IgD-negative memory B cell (primary cell): ENCODE data around the gene SH3PXD2A. TPM values are rescaled to one million over a fixed set of nuclear protein-coding genes. Genes with fewer than 3 reads are reported as not detected.
A peak's percentile ranks its signal among the peaks of the same experiment; 100 is the strongest.

Source experiments
- H3K27ac Mint-ChIP-seq, 3 donors: one replicate each; pipeline ENCODE4 v1.8.0; 2020 to 2022; ENCODE audit warnings: mild to moderate bottlenecking in 3 of 3, mixed read lengths in 3 of 3, moderate library complexity in 1 of 3
- H3K27me3 Mint-ChIP-seq: one replicate; pipeline ENCODE4 v1.8.0; 2021; ENCODE audit warnings: mixed read lengths
- H3K36me3 Mint-ChIP-seq: one replicate; pipeline ENCODE4 v1.8.0; 2020; ENCODE audit warnings: mild to moderate bottlenecking, mixed read lengths
- H3K4me1 Mint-ChIP-seq, 3 donors: one replicate each; pipeline ENCODE4 v1.8.0; 2020 to 2022; ENCODE audit warnings: mixed read lengths in 3 of 3, mild to moderate bottlenecking in 1 of 3
- H3K4me3 Mint-ChIP-seq, 4 donors: one replicate each; pipeline ENCODE4 v1.8.0; 2020 to 2022; ENCODE audit warnings: mild to moderate bottlenecking in 4 of 4, mixed read lengths in 4 of 4, moderate library complexity in 3 of 4
- H3K9me3 Mint-ChIP-seq, 3 donors: one replicate each; pipeline ENCODE4 v1.8.0; 2020 to 2021; ENCODE audit warnings: mixed read lengths in 3 of 3, mild to moderate bottlenecking in 1 of 3
- polyA plus RNA-seq: library from polyadenylated mRNA; unstranded; fragments of 300-500 nt; fragmentation: Illumina TruSeq; gene quantifications from one replicate; pipeline ENCODE4 v1.2.3, GENCODE V29; 2021

Gene SH3PXD2A
- polyA plus RNA-seq, 1 donor from 2014 or later, result 1.2 TPM

DNA sequence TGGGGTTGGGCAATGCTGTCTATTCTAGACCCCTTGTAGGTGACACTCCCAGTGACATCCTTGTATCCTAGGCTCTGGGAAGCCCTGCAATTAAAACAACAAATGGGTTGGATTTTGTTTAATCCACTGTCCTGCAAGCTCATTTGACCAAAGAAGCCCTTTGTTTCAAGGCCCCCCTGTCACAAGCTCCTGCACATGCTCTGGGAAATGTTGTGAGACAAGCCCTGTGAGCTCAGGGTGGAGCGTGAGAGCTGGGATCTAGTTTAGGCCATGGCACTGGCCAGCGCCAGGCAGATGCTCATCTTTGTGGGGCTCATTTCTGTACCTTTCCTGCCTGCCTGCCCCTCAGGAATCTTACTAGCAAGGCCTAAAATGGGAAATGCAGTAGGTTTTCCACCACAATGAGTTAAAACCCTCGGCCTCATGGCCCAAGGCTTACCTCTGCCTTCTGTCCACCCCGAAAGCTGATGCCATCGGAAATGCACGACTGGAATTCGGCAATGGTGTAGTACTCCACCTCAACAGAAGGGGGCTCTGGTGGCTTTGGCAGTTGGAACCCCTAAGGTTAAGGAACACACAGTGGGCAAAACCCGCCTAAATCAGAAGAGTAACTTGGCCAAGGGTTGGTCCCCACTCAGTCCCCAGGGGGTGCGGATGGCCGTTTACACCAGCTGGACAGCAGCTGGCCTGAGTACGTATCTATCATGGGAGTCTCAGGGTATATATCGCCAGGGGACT lies 249.8 kb downstream of the SH3PXD2A start:
- no peaks in the 10 kb centered on the region for H3K36me3 Mint-ChIP-seq
- H3K27ac Mint-ChIP-seq, result no peak overlapping the region
- H3K4me1 Mint-ChIP-seq, result no peaks in the 10 kb centered on the region
- H3K4me3 Mint-ChIP-seq, result peak overlapping the region in 1 of 4 donors; percentile 51
- no peaks in the 10 kb centered on the region for H3K9me3 Mint-ChIP-seq
- no peaks in the 10 kb centered on the region for H3K27me3 Mint-ChIP-seq

DNA sequence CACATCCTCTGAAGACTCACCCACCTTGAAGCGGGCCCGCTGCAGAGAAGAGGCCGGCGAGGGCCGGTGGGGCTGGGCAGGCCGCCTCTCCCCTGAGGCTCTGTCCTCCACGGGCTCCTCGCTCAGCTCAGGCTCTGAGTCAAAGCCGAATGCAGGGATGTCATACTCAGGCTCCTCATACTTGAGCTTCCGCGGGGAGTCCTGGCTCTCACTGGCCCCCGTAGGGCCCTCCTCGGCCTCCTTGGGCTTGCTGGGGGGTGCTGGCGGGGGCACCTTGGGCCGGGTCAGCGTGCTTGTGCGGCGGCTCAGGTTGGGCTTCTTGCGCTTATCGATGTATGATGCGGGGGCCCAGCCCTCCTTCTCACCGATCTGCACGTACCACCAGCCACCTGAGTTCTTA lies 252.0 kb downstream of the SH3PXD2A start:
- Mint-ChIP-seq H3K4me3 (no peak overlapping the region), H3K9me3 (no peaks in the 10 kb centered on the region), H3K36me3 (no peaks in the 10 kb centered on the region), H3K27ac (no peak overlapping the region), H3K4me1 (no peaks in the 10 kb centered on the region), H3K27me3 (no peaks in the 10 kb centered on the region)

DNA sequence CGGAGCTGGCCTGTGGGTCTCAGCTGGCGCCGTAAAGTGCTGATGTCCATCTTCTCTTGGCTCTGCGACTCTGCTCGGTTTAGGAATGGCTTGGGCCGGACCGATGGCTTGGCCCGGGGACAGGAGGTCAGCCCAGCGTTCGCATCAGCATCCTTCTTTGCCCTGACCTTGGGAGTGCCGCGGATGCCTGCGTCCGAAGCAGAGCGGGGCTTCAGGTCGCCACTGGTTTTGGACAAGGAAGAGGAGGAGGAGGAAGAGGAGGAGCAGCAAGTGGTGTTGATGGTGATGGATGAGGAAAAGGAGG lies 252.6 kb downstream of the SH3PXD2A start:
- Mint-ChIP-seq H3K27ac (no peak overlapping the region), H3K27me3 (no peaks in the 10 kb centered on the region), H3K4me1 (no peaks in the 10 kb centered on the region), H3K9me3 (no peaks in the 10 kb centered on the region), H3K4me3 (no peak overlapping the region), H3K36me3 (no peaks in the 10 kb centered on the region)

DNA sequence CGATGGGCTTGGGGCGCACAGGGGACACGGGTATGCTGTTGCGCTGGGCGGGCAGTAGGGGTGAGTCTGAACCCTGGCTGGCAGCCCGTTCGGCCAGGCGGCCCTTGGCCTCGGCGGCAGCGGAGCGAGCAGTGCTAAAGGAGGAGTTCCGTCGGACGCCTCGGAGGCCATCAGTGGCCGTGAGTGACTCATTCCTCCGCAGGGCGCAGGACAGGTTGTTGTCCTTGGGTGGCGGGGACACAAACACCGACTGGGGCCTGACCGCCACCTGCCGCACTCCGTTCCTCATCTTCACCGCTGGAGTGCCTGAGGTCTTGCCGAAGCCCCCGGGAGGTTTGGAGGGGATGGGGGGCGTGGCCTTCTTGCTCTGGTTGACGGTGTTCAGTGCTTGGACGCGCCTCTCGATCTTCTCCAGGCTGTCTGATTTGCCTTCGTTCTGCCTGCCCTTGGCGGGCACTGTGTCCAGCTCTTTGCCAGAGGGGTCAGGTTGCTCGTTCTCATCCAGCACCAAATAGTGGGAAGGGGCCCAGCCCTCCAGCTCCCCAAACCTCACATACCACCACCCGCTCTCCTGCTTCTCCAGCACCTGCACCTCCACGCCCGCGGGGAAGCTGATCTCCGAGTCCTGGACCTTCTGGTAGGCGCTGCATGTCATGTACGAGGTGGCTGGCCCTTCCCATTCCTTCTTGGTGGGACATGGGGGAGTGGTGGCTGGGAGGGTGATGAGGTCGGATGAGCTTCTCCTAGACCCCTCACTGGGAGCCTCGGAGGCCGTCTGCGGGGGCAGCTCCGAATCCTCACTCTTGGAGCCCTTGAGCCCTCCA lies 253.1 kb downstream of the SH3PXD2A start:
- no peaks in the 10 kb centered on the region for H3K9me3 Mint-ChIP-seq
- H3K27me3 Mint-ChIP-seq, result no peaks in the 10 kb centered on the region
- no peak overlapping the region for H3K27ac Mint-ChIP-seq
- no peaks in the 10 kb centered on the region for H3K4me1 Mint-ChIP-seq
- no peaks in the 10 kb centered on the region for H3K36me3 Mint-ChIP-seq
- H3K4me3 Mint-ChIP-seq, result no peak overlapping the region

- Mint-ChIP-seq H3K27me3 (no peaks in the 10 kb centered on the region), H3K4me1 (no peaks in the 10 kb centered on the region), H3K9me3 (no peaks in the 10 kb centered on the region), H3K27ac (no peak overlapping the region), H3K36me3 (no peaks in the 10 kb centered on the region), H3K4me3 (no peak overlapping the region)
These were observed 254.3 kb downstream of the SH3PXD2A start for GRCh38 chr10:103600956-103601569.

- H3K27ac Mint-ChIP-seq, result no peak overlapping the region
- no peaks in the 10 kb centered on the region for H3K27me3 Mint-ChIP-seq
- H3K4me3 Mint-ChIP-seq, result no peak overlapping the region
- H3K4me1 Mint-ChIP-seq, result no peaks in the 10 kb centered on the region
- no peaks in the 10 kb centered on the region for H3K36me3 Mint-ChIP-seq
- H3K9me3 Mint-ChIP-seq, result no peaks in the 10 kb centered on the region
These were observed 255.1 kb downstream of the SH3PXD2A start for GRCh38 chr10:103600325-103600724.

- Mint-ChIP-seq H3K4me3 (no peak overlapping the region), H3K9me3 (no peaks in the 10 kb centered on the region), H3K36me3 (no peaks in the 10 kb centered on the region), H3K27me3 (no peaks in the 10 kb centered on the region), H3K4me1 (no peaks in the 10 kb centered on the region), H3K27ac (no peak overlapping the region)
These were observed 255.5 kb downstream of the SH3PXD2A start for GRCh38 chr10:103599907-103600306.

DNA sequence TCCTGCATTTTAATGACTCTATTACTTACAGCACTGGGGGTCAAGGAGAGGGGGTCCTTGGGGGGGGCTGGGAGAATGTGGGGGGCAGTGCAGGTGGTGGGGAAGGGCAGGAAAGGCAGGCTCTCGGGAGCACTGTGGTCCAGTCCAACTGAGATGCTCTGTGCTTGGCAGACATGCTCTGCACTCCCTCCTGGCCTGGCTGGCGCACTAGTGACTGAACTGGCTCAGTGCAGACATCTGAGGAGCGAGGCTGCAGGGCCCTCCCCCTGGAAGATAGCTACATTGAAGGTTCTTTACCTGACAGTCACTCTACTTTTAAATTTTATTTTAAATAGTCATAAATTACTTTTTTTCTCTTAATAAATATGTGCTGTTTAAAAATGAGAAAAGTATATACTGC lies 256.2 kb downstream of the SH3PXD2A start:
- no peaks in the 10 kb centered on the region for H3K36me3 Mint-ChIP-seq
- H3K4me1 Mint-ChIP-seq, result no peaks in the 10 kb centered on the region
- no peaks in the 10 kb centered on the region for H3K27me3 Mint-ChIP-seq
- H3K4me3 Mint-ChIP-seq, result no peak overlapping the region
- H3K27ac Mint-ChIP-seq, result no peak overlapping the region
- no peaks in the 10 kb centered on the region for H3K9me3 Mint-ChIP-seq

- Mint-ChIP-seq H3K36me3 (no peaks in the 10 kb centered on the region), H3K4me3 (peak overlapping the region in 1 of 4 donors; percentile 43), H3K4me1 (no peaks in the 10 kb centered on the region), H3K27ac (no peak overlapping the region), H3K9me3 (no peaks in the 10 kb centered on the region), H3K27me3 (no peaks in the 10 kb centered on the region)
These were observed 256.7 kb downstream of the SH3PXD2A start for GRCh38 chr10:103598654-103599115.

DNA sequence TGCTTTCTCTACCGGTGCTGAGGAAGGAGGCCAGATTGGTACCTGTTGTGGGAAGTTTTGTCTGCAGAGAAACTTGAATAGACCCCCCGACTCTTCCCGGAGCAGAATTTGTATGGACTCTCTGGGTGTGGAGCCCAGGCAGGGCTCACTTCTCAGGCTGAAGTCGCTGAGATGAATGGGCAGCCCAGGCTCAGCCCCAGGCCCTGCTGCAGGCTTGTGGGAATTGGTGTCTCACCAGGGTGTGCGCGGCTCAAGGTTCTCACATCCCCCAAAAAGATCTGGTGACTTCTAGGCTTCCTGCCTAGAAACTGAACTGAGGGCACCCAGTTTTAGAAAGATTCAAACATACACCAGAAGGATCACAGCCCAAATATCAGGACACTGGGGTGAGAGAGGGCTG lies 258.4 kb downstream of the SH3PXD2A start:
- Mint-ChIP-seq H3K4me3 (no peak overlapping the region), H3K27me3 (no peaks in the 10 kb centered on the region), H3K27ac (no peak overlapping the region), H3K4me1 (no peaks in the 10 kb centered on the region), H3K36me3 (no peaks in the 10 kb centered on the region), H3K9me3 (no peaks in the 10 kb centered on the region)

DNA sequence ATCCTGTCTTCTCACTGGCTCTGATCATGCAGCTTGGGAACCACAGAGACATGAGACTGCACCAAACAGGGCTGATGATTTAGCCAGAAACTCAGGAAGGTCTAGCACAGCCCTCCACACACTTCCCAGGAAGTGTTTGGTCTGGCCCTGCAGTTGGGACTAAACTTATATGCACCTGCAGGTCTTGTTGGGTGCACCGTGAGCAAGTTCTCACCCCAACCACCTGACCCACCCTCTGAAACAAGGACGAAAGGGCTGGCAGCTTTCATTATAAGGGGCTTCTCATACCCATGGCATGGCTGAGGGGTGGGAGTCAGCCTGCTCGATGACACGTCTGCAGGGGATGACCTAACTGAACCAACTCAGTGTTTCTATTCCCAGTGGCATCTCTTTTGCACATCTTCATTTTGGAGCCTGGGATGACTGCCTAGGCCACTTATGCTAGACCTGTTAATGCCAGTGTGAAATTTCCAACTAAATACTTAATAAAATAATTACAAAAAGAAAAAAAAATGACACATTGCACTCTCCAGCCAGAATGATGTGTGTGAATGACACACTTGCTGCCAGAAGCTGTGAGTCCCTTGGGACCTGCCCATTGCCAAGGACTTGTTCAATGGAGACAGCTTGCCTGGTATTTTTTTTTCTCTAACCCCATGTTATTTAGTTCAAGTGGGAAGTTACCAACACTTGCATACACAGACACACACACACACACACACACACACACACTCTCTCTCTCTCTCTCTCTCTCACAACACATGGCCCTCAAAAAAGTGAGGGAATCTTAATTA lies 259.2 kb downstream of the SH3PXD2A start:
- no peaks in the 10 kb centered on the region for H3K4me1 Mint-ChIP-seq
- no peaks in the 10 kb centered on the region for H3K27me3 Mint-ChIP-seq
- H3K9me3 Mint-ChIP-seq, result no peaks in the 10 kb centered on the region
- no peak overlapping the region for H3K27ac Mint-ChIP-seq
- no peak overlapping the region for H3K4me3 Mint-ChIP-seq
- H3K36me3 Mint-ChIP-seq, result no peaks in the 10 kb centered on the region

GRCh38 chr10:103593022-103593570 lies 262.3 kb downstream of the SH3PXD2A start:
- Mint-ChIP-seq H3K27me3 (no peaks in the 10 kb centered on the region), H3K9me3 (no peaks in the 10 kb centered on the region), H3K36me3 (no peaks in the 10 kb centered on the region), H3K4me1 (no peaks in the 10 kb centered on the region), H3K4me3 (no peak overlapping the region), H3K27ac (no peak overlapping the region)

- Mint-ChIP-seq H3K27ac (peak overlapping the region in 1 of 3 donors; percentile 5), H3K36me3 (no peaks in the 10 kb centered on the region), H3K9me3 (no peaks in the 10 kb centered on the region), H3K4me1 (no peaks in the 10 kb centered on the region), H3K4me3 (no peak overlapping the region), H3K27me3 (no peaks in the 10 kb centered on the region)
These were observed 263.0 kb downstream of the SH3PXD2A start for GRCh38 chr10:103592186-103593021.

DNA sequence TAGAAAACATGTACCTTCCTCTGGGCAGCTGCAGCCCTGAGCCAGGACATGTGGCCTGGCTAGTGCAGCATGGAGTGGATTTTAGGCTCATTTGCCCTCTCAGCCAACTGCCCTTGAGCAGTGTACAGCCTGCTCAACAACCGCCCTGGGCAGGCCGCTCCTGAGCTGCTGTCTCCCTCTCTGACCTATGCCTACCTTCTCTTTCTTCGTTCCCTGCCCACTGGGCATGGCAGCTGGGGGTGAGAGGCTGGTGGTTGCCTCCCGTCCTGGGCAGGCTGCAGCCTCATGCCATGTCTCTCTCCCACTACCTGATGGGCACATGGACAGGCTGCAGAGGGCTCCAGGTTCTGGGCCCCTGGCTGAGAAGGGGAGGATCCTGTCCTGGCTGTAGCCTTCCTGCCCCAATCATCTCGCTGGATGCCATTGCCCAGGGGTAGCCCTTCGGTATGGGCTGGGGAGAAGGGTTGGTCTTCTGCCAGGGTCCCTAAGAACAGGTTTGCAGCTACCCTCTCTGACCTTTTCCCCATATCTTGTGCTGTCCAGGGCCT lies 264.6 kb downstream of the SH3PXD2A start:
- Mint-ChIP-seq H3K36me3 (no peaks in the 10 kb centered on the region), H3K9me3 (no peaks in the 10 kb centered on the region), H3K4me3 (no peak overlapping the region), H3K4me1 (no peaks in the 10 kb centered on the region), H3K27me3 (no peaks in the 10 kb centered on the region), H3K27ac (peak overlapping the region in 1 of 3 donors; percentile 31)
